ENCODE results near the gene KIF4A.

DNA sequence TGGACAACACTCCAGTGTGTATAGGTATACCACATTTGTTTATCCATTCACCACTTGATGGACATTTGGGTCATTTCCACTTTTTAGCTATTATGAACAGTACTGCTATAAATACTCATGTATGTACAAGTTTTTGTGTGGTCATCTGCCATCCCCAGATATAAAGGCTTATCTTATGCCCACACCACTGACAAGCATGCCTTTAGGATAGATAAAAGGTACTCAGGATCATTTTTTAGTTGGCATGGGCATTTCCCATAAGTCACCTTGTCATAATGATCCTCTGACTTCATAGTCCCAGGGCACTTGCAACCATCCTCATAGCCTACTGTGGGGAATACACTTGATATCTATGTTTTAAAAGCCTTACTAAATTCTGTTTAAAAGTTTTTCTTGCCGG, 49.2 kb upstream of the KIF4A start:
- TF ChIP-seq, protein P1, sequence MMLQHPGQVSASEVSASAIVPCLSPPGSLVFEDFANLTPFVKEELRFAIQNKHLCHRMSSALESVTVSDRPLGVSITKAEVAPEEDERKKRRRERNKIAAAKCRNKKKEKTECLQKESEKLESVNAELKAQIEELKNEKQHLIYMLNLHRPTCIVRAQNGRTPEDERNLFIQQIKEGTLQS (IDR thresholded peaks at IDR 0.05), result no peak
- TF ChIP-seq EZH2 (IDR thresholded peaks at IDR 0.05), result no peak
- no peak for TF ChIP-seq JUND (IDR thresholded peaks at IDR 0.05)
- no peak for TF ChIP-seq YY1 (IDR thresholded peaks at IDR 0.05; ENCODE audit: extremely low read depth, insufficient replicate concordance, low read depth, low read length)
- TF ChIP-seq, protein P2, sequence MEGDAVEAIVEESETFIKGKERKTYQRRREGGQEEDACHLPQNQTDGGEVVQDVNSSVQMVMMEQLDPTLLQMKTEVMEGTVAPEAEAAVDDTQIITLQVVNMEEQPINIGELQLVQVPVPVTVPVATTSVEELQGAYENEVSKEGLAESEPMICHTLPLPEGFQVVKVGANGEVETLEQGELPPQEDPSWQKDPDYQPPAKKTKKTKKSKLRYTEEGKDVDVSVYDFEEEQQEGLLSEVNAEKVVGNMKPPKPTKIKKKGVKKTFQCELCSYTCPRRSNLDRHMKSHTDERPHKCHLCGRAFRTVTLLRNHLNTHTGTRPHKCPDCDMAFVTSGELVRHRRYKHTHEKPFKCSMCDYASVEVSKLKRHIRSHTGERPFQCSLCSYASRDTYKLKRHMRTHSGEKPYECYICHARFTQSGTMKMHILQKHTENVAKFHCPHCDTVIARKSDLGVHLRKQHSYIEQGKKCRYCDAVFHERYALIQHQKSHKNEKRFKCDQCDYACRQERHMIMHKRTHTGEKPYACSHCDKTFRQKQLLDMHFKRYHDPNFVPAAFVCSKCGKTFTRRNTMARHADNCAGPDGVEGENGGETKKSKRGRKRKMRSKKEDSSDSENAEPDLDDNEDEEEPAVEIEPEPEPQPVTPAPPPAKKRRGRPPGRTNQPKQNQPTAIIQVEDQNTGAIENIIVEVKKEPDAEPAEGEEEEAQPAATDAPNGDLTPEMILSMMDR (IDR thresholded peaks at IDR 0.05 in 2 of 3, conservative IDR thresholded peaks at IDR 0.05 in 1 of 3; ENCODE audit: borderline replicate concordance in 1 of 3, insufficient read depth in 1 of 3, low read depth in 2 of 3, low read length in 2 of 3), result no peak
- no peak for TF ChIP-seq SIN3A (IDR thresholded peaks at IDR 0.05; ENCODE audit: low read depth)
- TF ChIP-seq RAD21 (IDR thresholded peaks at IDR 0.05; ENCODE audit: low read depth), result no peak
- TF ChIP-seq, protein P3, sequence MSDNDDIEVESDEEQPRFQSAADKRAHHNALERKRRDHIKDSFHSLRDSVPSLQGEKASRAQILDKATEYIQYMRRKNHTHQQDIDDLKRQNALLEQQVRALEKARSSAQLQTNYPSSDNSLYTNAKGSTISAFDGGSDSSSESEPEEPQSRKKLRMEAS (IDR thresholded peaks at IDR 0.05), result no peak
- no peak for TF ChIP-seq FOSL1 (IDR thresholded peaks at IDR 0.05; ENCODE audit: low read depth)
- no peak for TF ChIP-seq POLR2A (IDR thresholded peaks at IDR 0.05; ENCODE audit: borderline replicate concordance, extremely low read depth, insufficient read depth, insufficient read length)
- TF ChIP-seq EGR1 (IDR thresholded peaks at IDR 0.05; ENCODE audit: low read depth), result no peak
- no peak for TF ChIP-seq EZH2phosphoT487 (IDR thresholded peaks at IDR 0.05; ENCODE audit: borderline replicate concordance)

Data from HCT116 (cell line).